HUES48 (cell line): ENCODE measurements around the gene ARHGEF7.

Source experiments
- H3K27ac ChIP-seq: one replicate; pipeline ENCODE4 v1.7.0; 2013; ENCODE audit warnings: low read depth, low read length, inconsistent platforms
- H3K27me3 ChIP-seq: 2 replicates; pipeline ENCODE4 v1.6.1; 2013; ENCODE audit warnings: mild to moderate bottlenecking, low read length; ENCODE audit not compliant: control insufficient read depth, insufficient read depth
- H3K36me3 ChIP-seq: 2 replicates; pipeline ENCODE4 v1.6.1; 2013; ENCODE audit warnings: low read length; ENCODE audit not compliant: control insufficient read depth, insufficient read depth
- H3K4me1 ChIP-seq: 2 replicates; pipeline ENCODE4 v1.6.1; 2013; ENCODE audit warnings: mild to moderate bottlenecking, low read length; ENCODE audit not compliant: control insufficient read depth, insufficient read depth
- H3K4me3 ChIP-seq: 2 replicates; pipeline ENCODE4 v1.5.1; 2013; ENCODE audit warnings: mild to moderate bottlenecking, low read depth, low read length
- H3K9ac ChIP-seq: 2 replicates; pipeline ENCODE4 v1.6.1; 2013; ENCODE audit warnings: mild to moderate bottlenecking, low read depth, low read length, moderate library complexity
- H3K9me3 ChIP-seq: 2 replicates; pipeline ENCODE4 v1.6.1; 2013; ENCODE audit warnings: low read length; ENCODE audit not compliant: control insufficient read depth, insufficient read depth

The ARHGEF7 gene

DNA sequence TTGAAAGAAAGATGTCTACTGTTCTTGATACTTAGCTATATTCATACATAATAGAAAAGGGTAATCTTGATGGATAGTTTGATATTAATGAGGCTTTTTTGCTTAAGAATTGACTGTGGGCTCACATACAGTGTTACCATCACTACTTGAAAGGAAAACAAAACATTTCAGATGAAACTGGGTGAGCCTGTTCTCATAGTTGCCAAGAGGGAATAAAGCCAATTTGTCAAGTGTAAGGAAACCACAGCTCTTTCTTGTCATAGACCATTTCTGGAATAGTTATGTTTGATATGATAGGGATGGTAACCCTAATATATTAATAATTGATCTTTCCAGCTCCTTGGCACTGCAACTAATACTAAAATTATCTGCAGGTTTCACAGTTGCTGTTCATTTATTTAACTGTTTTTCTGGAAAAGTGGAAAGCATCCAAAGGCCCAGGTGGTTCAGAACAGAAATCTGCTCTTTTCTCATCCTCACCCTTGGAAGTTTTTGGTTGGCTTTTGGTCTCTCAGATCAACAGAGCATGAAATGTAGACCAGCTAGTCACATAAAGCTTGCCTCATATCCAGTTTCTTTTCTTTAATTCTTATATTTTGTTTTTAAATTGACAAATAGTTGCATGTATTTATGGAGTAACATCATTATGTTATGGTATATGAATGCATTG, 43.2 kb downstream of the ARHGEF7 start:
- Histone ChIP-seq H3K27ac (no peak overlapping the region), H3K4me3 (no peak overlapping the region), H3K27me3 (no peaks in the 10 kb centered on the region), H3K9ac (no peak overlapping the region), H3K4me1 (peaks cover 5% of the 10 kb centered on the region; the same call in 1 of the 2 replicates), H3K9me3 (no peaks in the 10 kb centered on the region), H3K36me3 (peaks cover 17% of the 10 kb centered on the region)

DNA sequence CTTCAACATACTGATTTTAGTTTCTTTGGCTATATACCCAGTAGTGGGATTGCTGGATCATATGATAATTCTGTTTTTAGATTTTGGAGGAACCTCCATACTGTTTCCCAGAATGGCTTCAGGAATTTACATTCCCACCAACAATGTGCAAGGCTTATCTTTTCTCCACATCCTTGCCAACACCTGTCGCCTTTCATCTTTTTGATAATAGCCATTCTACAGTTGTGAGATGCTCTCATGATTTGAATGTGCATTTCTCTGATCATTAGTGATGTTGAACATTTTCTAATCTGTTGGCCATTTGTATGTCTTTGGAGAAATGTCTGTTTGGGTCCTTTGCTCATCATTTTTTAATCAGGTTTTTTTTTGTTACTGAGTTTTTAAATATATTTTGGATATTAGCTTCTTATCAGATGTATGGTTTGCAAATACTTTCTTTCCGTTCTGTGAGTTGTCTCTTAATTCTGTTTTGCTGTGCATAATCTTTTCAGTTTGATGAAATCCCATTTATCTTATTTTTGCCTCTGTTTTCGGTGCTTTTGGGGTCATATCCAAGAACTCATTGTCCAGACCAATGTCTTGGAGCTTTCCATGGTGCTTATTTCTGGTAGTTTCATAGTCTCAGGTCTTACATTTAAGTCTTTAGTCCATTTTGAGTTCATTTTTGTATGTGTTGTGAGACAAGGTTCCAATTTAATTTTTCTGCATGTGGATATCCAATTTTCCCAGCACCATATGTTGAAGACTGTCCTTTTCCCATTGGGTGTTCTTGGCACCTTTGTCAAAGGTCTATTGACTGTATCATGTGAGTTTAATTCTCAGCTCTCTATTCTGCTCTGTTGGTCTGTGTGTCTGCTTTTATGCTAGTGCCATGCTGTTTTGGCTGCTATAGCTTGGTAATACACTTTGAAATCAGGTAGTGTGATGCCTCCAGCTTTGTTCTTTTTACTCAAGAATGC, 44.5 kb downstream of the ARHGEF7 start:
- Histone ChIP-seq H3K4me1 (peaks cover under 1% of the 10 kb centered on the region; the same call in 1 of the 2 replicates), H3K9me3 (no peaks in the 10 kb centered on the region), H3K27ac (no peak overlapping the region), H3K4me3 (no peak overlapping the region), H3K36me3 (peaks cover 20% of the 10 kb centered on the region), H3K27me3 (no peaks in the 10 kb centered on the region), H3K9ac (no peak overlapping the region)

DNA sequence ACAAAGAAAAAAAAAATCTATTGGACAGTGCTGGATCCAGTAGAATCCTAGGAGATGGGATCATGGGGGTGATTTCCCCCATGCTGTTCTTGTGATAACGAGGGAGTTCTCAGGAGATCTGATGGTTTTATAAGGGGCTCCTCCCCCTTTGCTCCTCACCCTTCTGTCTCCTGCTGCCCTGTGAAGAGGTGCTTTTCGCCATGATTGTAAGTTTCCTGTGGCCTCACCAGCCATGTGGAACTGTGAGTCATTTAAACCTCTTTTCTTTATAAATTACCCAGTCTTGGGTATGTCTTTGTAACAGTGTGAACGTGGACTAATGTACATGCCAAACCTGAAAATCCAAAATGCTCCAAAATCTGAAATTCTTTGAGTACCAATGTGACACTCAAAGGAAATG, 45.5 kb downstream of the ARHGEF7 start:
- Histone ChIP-seq H3K4me3 (no peak overlapping the region), H3K4me1 (no peaks in the 10 kb centered on the region), H3K27me3 (no peaks in the 10 kb centered on the region), H3K9ac (no peak overlapping the region), H3K36me3 (peaks cover 20% of the 10 kb centered on the region), H3K27ac (no peak overlapping the region), H3K9me3 (no peaks in the 10 kb centered on the region)

DNA sequence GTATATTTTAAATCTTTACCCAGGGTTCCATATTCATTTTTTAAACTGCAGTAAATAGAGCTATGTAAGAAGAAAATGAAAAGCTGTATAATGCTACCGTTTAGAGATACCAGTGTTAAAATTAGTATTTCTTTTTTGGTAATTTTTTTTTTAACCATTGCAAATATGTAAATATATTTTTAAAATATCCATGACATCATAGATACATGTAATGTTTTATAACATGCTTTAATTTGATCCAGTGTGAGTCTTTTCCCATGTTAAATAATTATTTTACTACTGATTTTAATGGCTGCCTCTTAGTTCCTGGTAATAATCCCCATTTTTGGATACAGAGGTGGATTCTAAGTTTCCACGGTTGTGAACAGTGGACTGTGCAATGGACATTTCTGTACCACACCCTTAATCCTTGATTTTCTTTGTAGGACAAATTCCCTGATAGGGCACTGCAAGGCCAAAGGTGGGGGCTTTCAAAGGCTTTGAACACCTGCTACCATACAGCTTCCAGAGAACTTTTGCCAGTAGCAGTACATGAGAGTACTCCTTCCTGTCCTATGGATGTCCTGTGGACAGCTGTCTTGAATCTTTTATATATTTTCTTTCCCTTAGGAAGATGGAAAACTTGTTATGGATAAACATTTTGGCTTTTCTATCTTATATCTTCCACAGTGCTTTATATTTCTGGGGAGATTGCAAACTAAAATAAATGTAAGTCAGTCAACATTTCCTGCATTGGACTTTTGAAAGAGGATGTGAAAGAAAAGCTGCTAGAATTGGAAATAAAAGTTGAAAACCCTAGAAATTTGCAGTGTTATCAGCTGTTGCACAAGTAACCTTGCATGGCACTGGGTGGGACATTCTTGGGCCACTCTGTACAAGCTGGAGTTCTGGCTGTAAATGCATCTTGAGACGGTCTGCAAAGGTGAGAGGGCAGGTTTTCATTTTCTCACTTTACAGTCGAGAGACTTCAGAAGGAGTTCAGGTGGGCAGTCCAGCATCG, 46.8 kb downstream of the ARHGEF7 start:
- Histone ChIP-seq H3K27ac (no peak overlapping the region), H3K27me3 (no peaks in the 10 kb centered on the region), H3K9ac (no peak overlapping the region), H3K4me1 (no peaks in the 10 kb centered on the region), H3K9me3 (no peaks in the 10 kb centered on the region), H3K4me3 (no peak overlapping the region), H3K36me3 (peaks cover 20% of the 10 kb centered on the region)

DNA sequence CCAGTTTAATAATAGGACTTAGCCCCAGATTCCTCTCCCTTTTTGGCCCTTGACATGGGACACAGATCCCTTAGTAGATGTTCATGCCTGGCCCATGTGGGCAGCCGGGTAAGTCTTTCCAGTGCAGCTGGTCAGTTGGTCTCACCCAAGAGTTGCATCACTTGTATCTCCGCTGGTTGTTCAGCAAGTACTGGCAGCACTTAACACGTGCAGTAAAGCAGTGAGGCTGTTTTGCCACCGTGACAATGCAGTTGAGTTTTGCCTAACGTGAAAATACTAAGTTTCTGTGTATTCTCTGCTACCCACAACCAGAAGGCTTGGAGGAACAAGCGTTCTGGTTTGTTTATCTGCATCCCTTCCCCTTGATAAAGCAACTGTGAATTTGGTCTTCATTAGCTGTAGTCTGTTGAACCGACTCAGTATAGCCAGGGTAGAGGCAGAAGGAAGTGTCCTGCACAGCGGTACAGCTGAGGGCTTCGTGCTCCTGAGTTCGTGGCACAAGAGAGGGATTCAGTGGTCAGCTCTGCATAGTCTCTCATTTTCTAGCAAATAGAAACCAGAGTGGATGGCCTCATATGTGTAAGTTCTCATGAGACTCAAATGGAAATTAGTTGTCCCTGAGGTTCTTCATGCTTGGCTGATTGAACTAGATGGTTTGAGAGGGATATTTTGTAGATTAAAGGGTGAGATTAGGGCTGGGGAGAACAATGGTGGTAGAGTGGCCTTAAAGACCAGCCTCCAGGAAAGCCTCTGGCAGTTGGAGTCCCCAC, 50.3 kb downstream of the ARHGEF7 start:
- H3K27ac ChIP-seq, result no peak overlapping the region
- no peak overlapping the region for H3K4me3 ChIP-seq
- peaks cover 9% of the 10 kb centered on the region for H3K36me3 ChIP-seq
- H3K4me1 ChIP-seq, result no peaks in the 10 kb centered on the region
- H3K27me3 ChIP-seq, result no peaks in the 10 kb centered on the region
- H3K9me3 ChIP-seq, result no peaks in the 10 kb centered on the region
- no peak overlapping the region for H3K9ac ChIP-seq

DNA sequence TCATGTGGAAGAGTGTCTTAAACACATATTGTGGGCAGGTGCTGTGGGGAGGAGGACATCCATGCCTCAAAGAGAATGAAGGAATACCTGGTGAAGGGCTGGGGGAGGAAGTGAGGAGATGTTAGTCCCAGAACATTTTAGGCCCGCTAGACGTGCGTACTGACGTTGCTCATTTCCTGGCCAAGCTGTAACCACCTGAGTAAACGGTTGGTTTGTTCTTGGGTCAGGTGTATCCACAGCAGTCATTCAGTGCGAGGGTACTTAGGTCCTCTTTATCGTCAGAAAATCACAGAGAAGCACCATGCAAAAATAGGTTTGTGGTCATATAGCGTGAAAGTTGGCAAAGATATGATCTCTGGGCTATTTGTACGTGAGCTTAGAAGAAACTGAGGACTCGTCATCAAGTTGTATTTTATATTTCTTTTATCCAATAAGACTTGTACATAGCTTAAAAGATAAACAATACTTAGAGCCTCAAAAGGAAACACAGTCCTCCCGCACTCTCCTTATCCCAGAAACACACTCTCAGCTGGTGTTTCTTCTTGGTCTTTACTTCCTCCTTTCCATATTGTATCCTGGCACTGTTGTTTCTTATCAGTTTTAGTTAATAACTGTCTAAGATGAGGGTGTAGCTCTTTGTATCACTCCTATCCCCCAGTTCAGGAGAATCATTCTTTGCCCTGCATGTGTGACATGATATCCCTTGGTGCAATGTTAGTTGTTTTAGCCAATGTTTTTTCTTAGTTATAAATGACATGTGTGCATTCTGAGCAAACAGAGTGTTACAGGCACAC, 52.0 kb downstream of the ARHGEF7 start:
- Histone ChIP-seq H3K27me3 (no peaks in the 10 kb centered on the region), H3K9ac (no peak overlapping the region), H3K27ac (no peak overlapping the region), H3K4me3 (no peak overlapping the region), H3K9me3 (no peaks in the 10 kb centered on the region), H3K4me1 (0 out of 2 replicates have a peak, but pooled peaks cover 7% of the 10 kb centered on the region), H3K36me3 (peaks cover 6% of the 10 kb centered on the region; the same call in 1 of the 2 replicates)

DNA sequence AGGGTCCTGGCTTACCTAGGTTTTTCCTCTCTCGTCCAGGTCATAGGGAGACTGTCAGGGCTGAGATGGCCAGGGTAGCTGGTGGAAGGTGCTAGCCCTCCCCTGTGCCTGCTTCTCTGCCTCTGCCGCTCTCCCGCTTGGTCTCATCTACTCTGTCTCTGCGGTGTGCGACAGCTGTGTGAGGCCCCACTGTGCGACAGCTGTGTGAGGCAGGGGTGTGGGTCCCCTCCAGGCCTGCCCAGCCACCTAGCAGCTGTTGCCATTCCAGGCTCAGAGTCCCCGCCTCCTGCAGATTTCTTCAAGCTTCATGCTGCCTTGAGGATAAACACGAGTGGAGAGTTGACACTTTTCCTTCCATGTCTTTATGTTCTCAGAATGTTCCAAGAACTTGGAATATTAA, 53.0 kb downstream of the ARHGEF7 start:
- H3K4me3 ChIP-seq, result no peak overlapping the region
- H3K27ac ChIP-seq, result no peak overlapping the region
- no peaks in the 10 kb centered on the region for H3K27me3 ChIP-seq
- no peaks in the 10 kb centered on the region for H3K9me3 ChIP-seq
- no peak overlapping the region for H3K9ac ChIP-seq
- peaks cover 10% of the 10 kb centered on the region; the same call in 1 of the 2 replicates for H3K36me3 ChIP-seq
- H3K4me1 ChIP-seq, result 0 out of 2 replicates have a peak, but pooled peaks cover 7% of the 10 kb centered on the region

DNA sequence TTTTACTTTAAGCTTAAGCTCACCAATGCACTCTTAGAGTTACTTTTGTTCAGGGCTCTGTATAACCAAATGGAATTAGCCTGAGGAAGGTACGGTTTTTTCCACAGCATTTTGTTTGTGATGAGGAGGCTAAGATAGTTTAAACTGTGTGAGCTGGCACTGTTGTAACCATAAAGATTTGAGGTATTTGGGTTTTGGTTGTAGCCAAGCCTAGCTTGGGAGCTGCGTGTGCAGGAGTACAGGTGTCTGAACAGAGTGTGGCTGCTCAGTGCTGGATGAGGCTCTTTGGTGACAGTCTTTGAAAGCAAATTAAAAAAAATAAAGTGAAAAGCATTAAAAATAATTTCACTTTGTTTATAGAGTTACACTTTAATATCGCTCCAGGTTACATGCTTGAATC, 56.0 kb downstream of the ARHGEF7 start:
- Histone ChIP-seq H3K36me3 (peaks cover 6% of the 10 kb centered on the region), H3K9me3 (no peaks in the 10 kb centered on the region), H3K4me1 (0 out of 2 replicates have a peak, but pooled peaks cover 7% of the 10 kb centered on the region)

DNA sequence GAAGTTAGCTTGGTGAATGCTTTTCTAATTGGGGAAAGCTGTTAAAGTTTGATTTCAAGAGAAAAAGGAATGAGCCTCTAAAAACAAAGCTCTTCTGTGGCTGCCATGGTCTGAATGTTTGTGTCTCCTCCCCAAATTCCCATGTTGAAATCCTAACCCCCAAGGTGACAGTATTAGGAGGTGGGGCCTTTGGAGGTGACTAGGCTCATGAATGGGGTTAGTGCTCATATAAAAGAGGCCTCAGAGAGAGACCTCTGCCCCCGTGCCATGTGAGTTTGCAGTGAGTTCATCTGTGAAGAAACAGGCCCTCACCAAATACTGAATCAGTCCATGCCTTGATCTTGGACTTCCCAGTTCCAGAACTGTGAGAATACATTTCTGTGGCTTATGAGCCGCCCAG, 56.5 kb downstream of the ARHGEF7 start:
- no peaks in the 10 kb centered on the region for H3K27me3 ChIP-seq
- no peaks in the 10 kb centered on the region for H3K9me3 ChIP-seq
- no peak overlapping the region for H3K27ac ChIP-seq
- peaks cover 6% of the 10 kb centered on the region for H3K36me3 ChIP-seq
- H3K4me1 ChIP-seq, result 0 out of 2 replicates have a peak, but pooled peaks cover 7% of the 10 kb centered on the region
- H3K4me3 ChIP-seq, result no peak overlapping the region
- no peak overlapping the region for H3K9ac ChIP-seq

More for the DNA sequence above, 56.0 kb downstream of the ARHGEF7 start:
- Histone ChIP-seq H3K27ac (no peak overlapping the region), H3K27me3 (no peaks in the 10 kb centered on the region), H3K9ac (no peak overlapping the region), H3K4me3 (no peak overlapping the region)
